K562 (cell line): ENCODE data around the gene SLC16A4. TPM values are rescaled to one million over a fixed set of nuclear protein-coding genes. Genes with fewer than 3 reads are reported as not detected.

Source experiments
- ASH1L ChIP-seq: fragments of 450-650 bp; IDR thresholded peaks from 2 replicates; pipeline ENCODE4 v1.6.1; 2018; ENCODE audit warnings: borderline replicate concordance, mild to moderate bottlenecking, low read depth; ENCODE audit not compliant: partially characterized antibody
- ATF1 ChIP-seq, 2 experiments: fragments of 450-650 bp in 1 of 2; IDR thresholded peaks; 2 replicates each; pipeline ENCODE4 v1.6.1; 2016; ENCODE audit warnings: missing compliant biosample characterization in 1 of 2, missing genetic modification characterization in 1 of 2
- ATF7 ChIP-seq: fragments of 450-650 bp; IDR thresholded peaks from 2 replicates; pipeline ENCODE4 v1.7.1; 2014; ENCODE audit warnings: mild to moderate bottlenecking, moderate library complexity
- C11orf30 ChIP-seq: fragments of 450-650 bp; IDR thresholded peaks from 2 replicates; pipeline ENCODE4 v1.6.1; 2016; ENCODE audit warnings: low read depth, mild to moderate bottlenecking
- CHD1 ChIP-seq: fragments of 200-600 bp; sonication (generic); IDR thresholded peaks from one replicate; pipeline ENCODE4 v1.6.1; 2012; ENCODE audit warnings: mild to moderate bottlenecking, moderate library complexity, low read length, inconsistent platforms
- CREB1 ChIP-seq, 2 experiments: sonication (generic) in 1 of 2; formaldehyde crosslinking in 1 of 2; IDR thresholded peaks; 2 replicates each; pipeline versions ENCODE4 v1.6.1 to v1.8.0; 2012 to 2022; ENCODE audit warnings: inconsistent platforms in 1 of 2, mild to moderate bottlenecking in 1 of 2, missing genetic modification reagents in 1 of 2, moderate library complexity in 1 of 2
- CREM ChIP-seq: IDR thresholded peaks from 2 replicates; pipeline ENCODE4 v1.6.1; 2014; ENCODE audit warnings: antibody characterized with exemption, low read depth
- EGR1 ChIP-seq: fragments of 450-650 bp; conservative IDR thresholded peaks from 2 replicates; pipeline ENCODE4 v1.6.1; 2017; ENCODE audit warnings: mild to moderate bottlenecking
- HDGF ChIP-seq: fragments of 450-650 bp; IDR thresholded peaks from 2 replicates; pipeline ENCODE4 v1.6.1; 2016
- MED1 ChIP-seq: sonication (generic); formaldehyde crosslinking; IDR thresholded peaks from 2 replicates; pipeline ENCODE4 v1.8.1; 2023; ENCODE audit warnings: missing genetic modification reagents, borderline replicate concordance
- MEIS2 ChIP-seq: fragments of 450-650 bp; IDR thresholded peaks from 2 replicates; pipeline ENCODE4 v1.6.1; 2014; ENCODE audit warnings: mild to moderate bottlenecking; ENCODE audit not compliant: partially characterized antibody
- POLR2G ChIP-seq: fragments of 200-400 bp; formaldehyde crosslinking; IDR thresholded peaks from 2 replicates; pipeline ENCODE4 v1.6.1; 2017; ENCODE audit warnings: low read depth, mild to moderate bottlenecking, antibody characterized with exemption, low read length, moderate library complexity
- RBBP5 ChIP-seq: fragments of 200-600 bp; sonication (generic); IDR thresholded peaks from 2 replicates; pipeline ENCODE4 v1.6.1; 2012; ENCODE audit warnings: borderline replicate concordance, mild to moderate bottlenecking, low read length, control low read depth, inconsistent platforms; ENCODE audit not compliant: insufficient read depth, poor library complexity, severe bottlenecking
- RBFOX2 ChIP-seq: fragments of 200-400 bp; formaldehyde crosslinking; IDR thresholded peaks from 2 replicates; pipeline ENCODE4 v1.6.1; 2017; ENCODE audit warnings: low read depth, mild to moderate bottlenecking, low read length, moderate library complexity
- RUNX1 ChIP-seq: sonication (generic); IDR thresholded peaks from 2 replicates; pipeline ENCODE4 v1.6.1; 2016; ENCODE audit warnings: antibody characterized with exemption, low read depth
- TCF7 ChIP-seq: sonication (generic); IDR thresholded peaks from 2 replicates; pipeline ENCODE4 v1.6.1; 2016; ENCODE audit warnings: antibody characterized with exemption, borderline replicate concordance
- ZFX ChIP-seq: sonication (generic); formaldehyde crosslinking; IDR thresholded peaks from 2 replicates; pipeline ENCODE4 v1.8.0; 2022; ENCODE audit warnings: mild to moderate bottlenecking, missing genetic modification reagents, moderate library complexity
- ZNF23 ChIP-seq: fragments of 250-450 bp; sonication (Bioruptor Pico); IDR thresholded peaks from 2 replicates; pipeline ENCODE4 v1.4.0; 2020; ENCODE audit warnings: mild to moderate bottlenecking
- polyA plus RNA-seq, 8 experiments: library from polyadenylated mRNA; depleted of rRNA in 4 of 8; stranded (reverse) in 5 of 8; unstranded in 3 of 8; fragments of >200 nt; fragmentation: Nextera tagmentation in 2 of 8; fragmentation: Illumina TruSeq in 1 of 8; extraction: Ambion mirVana in 2 of 8; extraction: Trizol in 1 of 8; gene quantifications; 2 replicates each; pipeline versions ENCODE4 v1.2.1 to v1.2.3, GENCODE V29; 2011 to 2014; ENCODE audit warnings: inconsistent platforms in 1 of 8, missing spikeins in 1 of 8
- total RNA-seq, 7 experiments: library from RNA; depleted of rRNA in 6 of 7; stranded (reverse); fragments of >200 nt in 6 of 7; fragmentation: Illumina TruSeq in 2 of 7; extraction: Trizol in 2 of 7; gene quantifications; 2 replicates each; pipeline versions ENCODE4 v1.2.1 to v1.2.3, GENCODE V29; 2011 to 2021; ENCODE audit warnings: low replicate concordance in 1 of 7
- TF ChIP-seq, protein P1 (sequence below), 2 experiments: IDR thresholded peaks; 2 replicates each; pipeline ENCODE4 v1.6.1; 2012; ENCODE audit warnings: improper control_type of control experiment in 2 of 2, low read depth in 2 of 2, low read length in 2 of 2, borderline replicate concordance in 1 of 2
- TF ChIP-seq, protein P2 (sequence below): sonication (generic); formaldehyde crosslinking; IDR thresholded peaks from 2 replicates; pipeline ENCODE4 v1.8.0; 2022; ENCODE audit warnings: missing genetic modification reagents, mild to moderate bottlenecking, moderate library complexity, borderline replicate concordance
- TF ChIP-seq, protein P3 (sequence below), 2 experiments: IDR thresholded peaks in 1 of 2; conservative IDR thresholded peaks in 1 of 2; 2 replicates each; pipeline ENCODE4 v1.6.1; 2016; ENCODE audit warnings: low read depth in 2 of 2, mild to moderate bottlenecking in 1 of 2, missing compliant biosample characterization in 1 of 2, missing genetic modification characterization in 1 of 2, moderate library complexity in 1 of 2

Gene SLC16A4
- total and polyA plus RNA-seq, 9 of the 15 experiments (the other 6 are each of a cell fraction or from before 2014, with no cell fraction given) = 0.04 to 0.31 (median 0.18) TPM; not detected in 1

DNA sequence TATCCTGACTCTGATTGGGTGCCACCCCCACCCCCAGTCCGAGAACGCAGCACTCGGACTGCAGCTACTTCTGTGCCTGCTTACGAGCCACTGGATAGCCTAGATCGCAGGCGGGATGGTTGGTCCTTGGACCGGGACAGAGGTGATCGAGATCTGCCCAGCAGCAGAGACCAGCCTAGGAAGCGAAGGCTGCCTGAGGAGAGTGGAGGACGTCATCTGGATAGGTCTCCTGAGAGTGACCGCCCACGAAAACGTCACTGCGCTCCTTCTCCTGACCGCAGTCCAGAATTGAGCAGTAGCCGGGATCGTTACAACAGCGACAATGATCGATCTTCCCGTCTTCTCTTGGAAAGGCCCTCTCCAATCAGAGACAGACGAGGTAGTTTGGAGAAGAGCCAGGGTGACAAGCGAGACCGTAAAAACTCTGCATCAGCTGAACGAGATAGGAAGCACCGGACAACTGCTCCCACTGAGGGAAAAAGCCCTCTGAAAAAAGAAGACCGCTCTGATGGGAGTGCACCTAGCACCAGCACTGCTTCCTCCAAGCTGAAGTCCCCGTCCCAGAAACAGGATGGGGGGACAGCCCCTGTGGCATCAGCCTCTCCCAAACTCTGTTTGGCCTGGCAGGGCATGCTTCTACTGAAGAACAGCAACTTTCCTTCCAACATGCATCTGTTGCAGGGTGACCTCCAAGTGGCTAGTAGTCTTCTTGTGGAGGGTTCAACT, 49.5 kb downstream of the SLC16A4 start (continued):
- peak; percentile 69; the same call in 1 of the 2 replicates for TF ChIP-seq ATF7
- TF ChIP-seq RBBP5 = peak; percentile 46
- TF ChIP-seq RBFOX2 = peak; percentile 56
- TF ChIP-seq, protein P1, sequence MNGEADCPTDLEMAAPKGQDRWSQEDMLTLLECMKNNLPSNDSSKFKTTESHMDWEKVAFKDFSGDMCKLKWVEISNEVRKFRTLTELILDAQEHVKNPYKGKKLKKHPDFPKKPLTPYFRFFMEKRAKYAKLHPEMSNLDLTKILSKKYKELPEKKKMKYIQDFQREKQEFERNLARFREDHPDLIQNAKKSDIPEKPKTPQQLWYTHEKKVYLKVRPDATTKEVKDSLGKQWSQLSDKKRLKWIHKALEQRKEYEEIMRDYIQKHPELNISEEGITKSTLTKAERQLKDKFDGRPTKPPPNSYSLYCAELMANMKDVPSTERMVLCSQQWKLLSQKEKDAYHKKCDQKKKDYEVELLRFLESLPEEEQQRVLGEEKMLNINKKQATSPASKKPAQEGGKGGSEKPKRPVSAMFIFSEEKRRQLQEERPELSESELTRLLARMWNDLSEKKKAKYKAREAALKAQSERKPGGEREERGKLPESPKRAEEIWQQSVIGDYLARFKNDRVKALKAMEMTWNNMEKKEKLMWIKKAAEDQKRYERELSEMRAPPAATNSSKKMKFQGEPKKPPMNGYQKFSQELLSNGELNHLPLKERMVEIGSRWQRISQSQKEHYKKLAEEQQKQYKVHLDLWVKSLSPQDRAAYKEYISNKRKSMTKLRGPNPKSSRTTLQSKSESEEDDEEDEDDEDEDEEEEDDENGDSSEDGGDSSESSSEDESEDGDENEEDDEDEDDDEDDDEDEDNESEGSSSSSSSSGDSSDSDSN (IDR thresholded peaks at IDR 0.05; ENCODE audit: borderline replicate concordance in 1 of 2, low read depth in 2 of 2, low read length in 2 of 2) = peak in 1 of 2 experiments; percentile 81; a peak in 1 of 4 replicates
- TF ChIP-seq POLR2G = peak; percentile 51
- no peak for TF ChIP-seq ZNF23 (CRISPR knock-in tag)
- TF ChIP-seq, protein P2, sequence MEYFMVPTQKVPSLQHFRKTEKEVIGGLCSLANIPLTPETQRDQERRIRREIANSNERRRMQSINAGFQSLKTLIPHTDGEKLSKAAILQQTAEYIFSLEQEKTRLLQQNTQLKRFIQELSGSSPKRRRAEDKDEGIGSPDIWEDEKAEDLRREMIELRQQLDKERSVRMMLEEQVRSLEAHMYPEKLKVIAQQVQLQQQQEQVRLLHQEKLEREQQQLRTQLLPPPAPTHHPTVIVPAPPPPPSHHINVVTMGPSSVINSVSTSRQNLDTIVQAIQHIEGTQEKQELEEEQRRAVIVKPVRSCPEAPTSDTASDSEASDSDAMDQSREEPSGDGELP = peak; percentile 29; the same call in 1 of the 2 replicates
- TF ChIP-seq ZFX = no peak
- TF ChIP-seq EGR1 = 0 out of 2 replicates have a peak, but pooled peaks have one; percentile 3
- TF ChIP-seq CREM = peak; percentile 93
- TF ChIP-seq CREB1 (IDR thresholded peaks at IDR 0.05) = peak; percentile 61
- TF ChIP-seq CREB1 (CRISPR knock-in tag; IDR thresholded peaks at IDR 0.05) = peak; percentile 75
- peak; percentile 27 for TF ChIP-seq CHD1
- TF ChIP-seq, protein P3, sequence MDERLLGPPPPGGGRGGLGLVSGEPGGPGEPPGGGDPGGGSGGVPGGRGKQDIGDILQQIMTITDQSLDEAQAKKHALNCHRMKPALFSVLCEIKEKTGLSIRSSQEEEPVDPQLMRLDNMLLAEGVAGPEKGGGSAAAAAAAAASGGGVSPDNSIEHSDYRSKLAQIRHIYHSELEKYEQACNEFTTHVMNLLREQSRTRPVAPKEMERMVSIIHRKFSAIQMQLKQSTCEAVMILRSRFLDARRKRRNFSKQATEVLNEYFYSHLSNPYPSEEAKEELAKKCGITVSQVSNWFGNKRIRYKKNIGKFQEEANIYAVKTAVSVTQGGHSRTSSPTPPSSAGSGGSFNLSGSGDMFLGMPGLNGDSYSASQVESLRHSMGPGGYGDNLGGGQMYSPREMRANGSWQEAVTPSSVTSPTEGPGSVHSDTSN (CRISPR knock-in tag; IDR thresholded peaks at IDR 0.05; ENCODE audit: low read depth) = no peak
- TF ChIP-seq, protein P3 (tag; conservative IDR thresholded peaks at IDR 0.05; ENCODE audit: low read depth) = peak; percentile 53
- no peak for TF ChIP-seq ATF1 (CRISPR knock-in tag; IDR thresholded peaks at IDR 0.05)
- peak; percentile 89 for TF ChIP-seq ATF1 (tag; IDR thresholded peaks at IDR 0.05)
- peak; percentile 73 for TF ChIP-seq MEIS2
- TF ChIP-seq C11orf30 = peak; percentile 24; the same call in 1 of the 2 replicates
- TF ChIP-seq ASH1L = no peak
- no peak for TF ChIP-seq TCF7
- TF ChIP-seq RUNX1 = no peak
- no peak for TF ChIP-seq MED1
- 0 out of 2 replicates have a peak, but pooled peaks have one; percentile 36 for TF ChIP-seq HDGF
